HepG2 (cell line): ENCODE measurements around the gene CLDND2. TPM values are rescaled to one million over a fixed set of nuclear protein-coding genes. Genes with fewer than 3 reads are reported as not detected.

Experiments used
- ARNT2 ChIP-seq: sonication (generic); formaldehyde crosslinking; IDR thresholded peaks from 2 replicates; pipeline ENCODE4 v1.8.0; 2022; ENCODE audit warnings: mild to moderate bottlenecking, low read depth, missing genetic modification reagents, moderate library complexity
- EP300 ChIP-seq, 3 experiments: sonication (generic) in 1 of 3; formaldehyde crosslinking in 1 of 3; IDR thresholded peaks; 2 replicates each; pipeline versions ENCODE4 v1.5.1 to v1.6.1; 2011 to 2020; ENCODE audit warnings: low read depth in 2 of 3, low read length in 2 of 3, borderline replicate concordance in 1 of 3, improper control_type of control experiment in 1 of 3, mild to moderate bottlenecking in 1 of 3, missing genetic modification reagents in 1 of 3, moderate library complexity in 1 of 3
- FOXA1 ChIP-seq, 2 experiments: fragments of 450-650 bp in 1 of 2; sonication (generic) in 1 of 2; formaldehyde crosslinking in 1 of 2; IDR thresholded peaks; 2 replicates each; pipeline versions ENCODE4 v1.4.0 to v1.6.1; 2016 to 2020; ENCODE audit warnings: missing genetic modification reagents in 1 of 2
- HIVEP1 ChIP-seq: sonication (generic); formaldehyde crosslinking; IDR thresholded peaks from 2 replicates; pipeline ENCODE4 v1.4.0; 2020; ENCODE audit warnings: mild to moderate bottlenecking, missing genetic modification reagents
- KAT2B ChIP-seq: fragments of 150-350 bp; IDR thresholded peaks from 2 replicates; pipeline ENCODE4 v1.6.1; 2014; ENCODE audit warnings: low read depth, low read length, borderline replicate concordance
- KLF11 ChIP-seq: IDR thresholded peaks from 2 replicates; pipeline ENCODE4 v1.6.1; 2016; ENCODE audit warnings: missing compliant biosample characterization
- PRMT3 ChIP-seq: sonication (generic); formaldehyde crosslinking; IDR thresholded peaks from 2 replicates; pipeline ENCODE4 v1.8.1; 2022; ENCODE audit warnings: low read depth, mild to moderate bottlenecking, moderate library complexity, missing genetic modification reagents, borderline replicate concordance
- RXRA ChIP-seq: sonication (generic); formaldehyde crosslinking; IDR thresholded peaks from 2 replicates; pipeline ENCODE4 v1.5.1; 2020; ENCODE audit warnings: missing genetic modification reagents
- ZBTB7B ChIP-seq: sonication (generic); formaldehyde crosslinking; IDR thresholded peaks from 2 replicates; pipeline ENCODE4 v1.4.0; 2020; ENCODE audit warnings: missing genetic modification reagents
- ZNF136 ChIP-seq: sonication (generic); formaldehyde crosslinking; IDR thresholded peaks from 2 replicates; pipeline ENCODE4 v1.8.1; 2022; ENCODE audit warnings: low read depth, mild to moderate bottlenecking, moderate library complexity, missing genetic modification reagents
- ZNF335 ChIP-seq: sonication (generic); formaldehyde crosslinking; IDR thresholded peaks from 2 replicates; pipeline ENCODE4 v1.4.0; 2020; ENCODE audit warnings: missing genetic modification reagents
- ZNF598 ChIP-seq: sonication (generic); formaldehyde crosslinking; IDR thresholded peaks from 2 replicates; pipeline ENCODE4 v1.5.1; 2020; ENCODE audit warnings: mild to moderate bottlenecking, missing genetic modification reagents, borderline replicate concordance
- ZNF720 ChIP-seq: sonication (generic); formaldehyde crosslinking; IDR thresholded peaks from 2 replicates; pipeline ENCODE4 v1.4.0; 2020; ENCODE audit warnings: missing genetic modification reagents
- polyA plus RNA-seq, 8 experiments: library from polyadenylated mRNA; depleted of rRNA in 3 of 8; stranded (reverse) in 7 of 8; unstranded in 1 of 8; fragments of >200 nt; fragmentation: Illumina TruSeq in 4 of 8; extraction: Trizol in 4 of 8; gene quantifications; 2 replicates each; pipeline versions ENCODE4 v1.2.1 to v1.2.3, GENCODE V29; 2011 to 2016; ENCODE audit warnings: low read depth in 4 of 8, missing spikeins in 1 of 8, mixed read lengths in 1 of 8; ENCODE audit not compliant: insufficient read depth in 1 of 8
- total RNA-seq, 5 experiments: library from RNA; depleted of rRNA; stranded (reverse); fragments of >200 nt; fragmentation: Illumina TruSeq; extraction: Trizol; gene quantifications; 2 replicates each; pipeline ENCODE4 v1.2.3, GENCODE V29; 2016; ENCODE audit warnings: low read depth in 1 of 5
- TF ChIP-seq, protein P1 (sequence below): sonication (generic); formaldehyde crosslinking; IDR thresholded peaks from 2 replicates; pipeline ENCODE4 v1.5.0; 2020; ENCODE audit warnings: missing genetic modification reagents
- TF ChIP-seq, protein P2 (sequence below): sonication (generic); formaldehyde crosslinking; IDR thresholded peaks from 2 replicates; pipeline ENCODE4 v1.8.1; 2023; ENCODE audit warnings: mild to moderate bottlenecking, missing genetic modification reagents, borderline replicate concordance
- TF ChIP-seq, protein P3 (sequence below): sonication (generic); formaldehyde crosslinking; IDR thresholded peaks from 2 replicates; pipeline ENCODE4 v1.5.0; 2020; ENCODE audit warnings: mild to moderate bottlenecking, missing genetic modification reagents, borderline replicate concordance
- TF ChIP-seq, protein P4 (sequence below): sonication (generic); formaldehyde crosslinking; IDR thresholded peaks from 2 replicates; pipeline ENCODE4 v1.4.0; 2020; ENCODE audit warnings: missing genetic modification reagents
- TF ChIP-seq, protein P5 (sequence below): sonication (generic); formaldehyde crosslinking; IDR thresholded peaks from 2 replicates; pipeline ENCODE4 v1.8.0; 2022; ENCODE audit warnings: mild to moderate bottlenecking, missing genetic modification reagents, moderate library complexity
- TF ChIP-seq, protein P6 (sequence below): sonication (generic); formaldehyde crosslinking; IDR thresholded peaks from 2 replicates; pipeline ENCODE4 v1.8.1; 2023; ENCODE audit warnings: mild to moderate bottlenecking, moderate library complexity, missing genetic modification reagents

CLDND2 gene
- total and polyA plus RNA-seq, 2 of the 13 experiments (the other 11 are each of a cell fraction or from before 2014, with no cell fraction given) = 0.84 to 1.8 TPM

DNA sequence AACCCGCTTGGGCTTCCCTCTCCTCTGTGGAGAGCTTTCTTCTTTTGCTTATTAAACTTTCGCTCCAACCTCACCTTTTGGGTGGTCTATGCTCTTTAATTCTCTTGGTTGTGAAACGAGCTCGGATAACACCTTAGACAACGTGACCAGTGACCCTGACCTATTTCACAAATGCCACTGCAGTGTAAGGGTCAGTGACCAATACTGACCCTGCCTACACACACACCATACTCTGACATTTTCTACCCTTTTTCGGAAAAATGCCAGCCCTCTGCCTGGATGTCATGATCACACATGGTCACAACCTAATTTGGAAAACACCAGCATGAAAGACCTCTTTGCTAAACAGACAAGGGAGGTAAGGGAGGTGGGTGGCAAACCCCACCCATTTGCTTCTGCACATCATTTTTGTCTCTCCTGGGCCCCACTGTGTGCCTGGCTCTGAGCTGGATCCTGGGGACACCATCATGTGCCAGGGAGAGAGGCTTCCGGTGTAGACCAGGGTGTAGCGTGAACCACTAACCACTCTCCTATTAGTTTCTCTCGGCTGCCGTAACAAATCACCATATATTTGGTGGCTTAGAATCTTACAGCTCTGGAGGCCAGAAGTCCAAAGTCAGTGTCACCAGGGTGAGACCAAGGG, 12.5 kb downstream of the CLDND2 start (continued):
- TF ChIP-seq, protein P1, sequence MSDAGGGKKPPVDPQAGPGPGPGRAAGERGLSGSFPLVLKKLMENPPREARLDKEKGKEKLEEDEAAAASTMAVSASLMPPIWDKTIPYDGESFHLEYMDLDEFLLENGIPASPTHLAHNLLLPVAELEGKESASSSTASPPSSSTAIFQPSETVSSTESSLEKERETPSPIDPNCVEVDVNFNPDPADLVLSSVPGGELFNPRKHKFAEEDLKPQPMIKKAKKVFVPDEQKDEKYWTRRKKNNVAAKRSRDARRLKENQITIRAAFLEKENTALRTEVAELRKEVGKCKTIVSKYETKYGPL (CRISPR knock-in tag) = no peak
- no peak for TF ChIP-seq ARNT2 (CRISPR knock-in tag)
- TF ChIP-seq KAT2B = no peak
- TF ChIP-seq ZNF136 (CRISPR knock-in tag) = no peak
- TF ChIP-seq, protein P2, sequence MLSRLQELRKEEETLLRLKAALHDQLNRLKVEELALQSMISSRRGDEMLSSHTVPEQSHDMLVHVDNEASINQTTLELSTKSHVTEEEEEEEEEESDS (CRISPR knock-in tag) = no peak
- TF ChIP-seq, protein P3, sequence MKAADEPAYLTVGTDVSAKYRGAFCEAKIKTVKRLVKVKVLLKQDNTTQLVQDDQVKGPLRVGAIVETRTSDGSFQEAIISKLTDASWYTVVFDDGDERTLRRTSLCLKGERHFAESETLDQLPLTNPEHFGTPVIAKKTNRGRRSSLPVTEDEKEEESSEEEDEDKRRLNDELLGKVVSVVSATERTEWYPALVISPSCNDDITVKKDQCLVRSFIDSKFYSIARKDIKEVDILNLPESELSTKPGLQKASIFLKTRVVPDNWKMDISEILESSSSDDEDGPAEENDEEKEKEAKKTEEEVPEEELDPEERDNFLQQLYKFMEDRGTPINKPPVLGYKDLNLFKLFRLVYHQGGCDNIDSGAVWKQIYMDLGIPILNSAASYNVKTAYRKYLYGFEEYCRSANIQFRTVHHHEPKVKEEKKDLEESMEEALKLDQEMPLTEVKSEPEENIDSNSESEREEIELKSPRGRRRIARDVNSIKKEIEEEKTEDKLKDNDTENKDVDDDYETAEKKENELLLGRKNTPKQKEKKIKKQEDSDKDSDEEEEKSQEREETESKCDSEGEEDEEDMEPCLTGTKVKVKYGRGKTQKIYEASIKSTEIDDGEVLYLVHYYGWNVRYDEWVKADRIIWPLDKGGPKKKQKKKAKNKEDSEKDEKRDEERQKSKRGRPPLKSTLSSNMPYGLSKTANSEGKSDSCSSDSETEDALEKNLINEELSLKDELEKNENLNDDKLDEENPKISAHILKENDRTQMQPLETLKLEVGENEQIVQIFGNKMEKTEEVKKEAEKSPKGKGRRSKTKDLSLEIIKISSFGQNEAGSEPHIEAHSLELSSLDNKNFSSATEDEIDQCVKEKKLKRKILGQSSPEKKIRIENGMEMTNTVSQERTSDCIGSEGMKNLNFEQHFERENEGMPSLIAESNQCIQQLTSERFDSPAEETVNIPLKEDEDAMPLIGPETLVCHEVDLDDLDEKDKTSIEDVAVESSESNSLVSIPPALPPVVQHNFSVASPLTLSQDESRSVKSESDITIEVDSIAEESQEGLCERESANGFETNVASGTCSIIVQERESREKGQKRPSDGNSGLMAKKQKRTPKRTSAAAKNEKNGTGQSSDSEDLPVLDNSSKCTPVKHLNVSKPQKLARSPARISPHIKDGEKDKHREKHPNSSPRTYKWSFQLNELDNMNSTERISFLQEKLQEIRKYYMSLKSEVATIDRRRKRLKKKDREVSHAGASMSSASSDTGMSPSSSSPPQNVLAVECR (CRISPR knock-in tag) = peak; percentile 45; the same call in 1 of the 2 replicates
- TF ChIP-seq ZNF598 (CRISPR knock-in tag) = no peak; the same call in 1 of the 2 replicates
- TF ChIP-seq, protein P4, sequence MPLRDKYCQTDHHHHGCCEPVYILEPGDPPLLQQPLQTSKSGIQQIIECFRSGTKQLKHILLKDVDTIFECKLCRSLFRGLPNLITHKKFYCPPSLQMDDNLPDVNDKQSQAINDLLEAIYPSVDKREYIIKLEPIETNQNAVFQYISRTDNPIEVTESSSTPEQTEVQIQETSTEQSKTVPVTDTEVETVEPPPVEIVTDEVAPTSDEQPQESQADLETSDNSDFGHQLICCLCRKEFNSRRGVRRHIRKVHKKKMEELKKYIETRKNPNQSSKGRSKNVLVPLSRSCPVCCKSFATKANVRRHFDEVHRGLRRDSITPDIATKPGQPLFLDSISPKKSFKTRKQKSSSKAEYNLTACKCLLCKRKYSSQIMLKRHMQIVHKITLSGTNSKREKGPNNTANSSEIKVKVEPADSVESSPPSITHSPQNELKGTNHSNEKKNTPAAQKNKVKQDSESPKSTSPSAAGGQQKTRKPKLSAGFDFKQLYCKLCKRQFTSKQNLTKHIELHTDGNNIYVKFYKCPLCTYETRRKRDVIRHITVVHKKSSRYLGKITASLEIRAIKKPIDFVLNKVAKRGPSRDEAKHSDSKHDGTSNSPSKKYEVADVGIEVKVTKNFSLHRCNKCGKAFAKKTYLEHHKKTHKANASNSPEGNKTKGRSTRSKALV (CRISPR knock-in tag) = no peak
- TF ChIP-seq EP300 (IDR thresholded peaks at IDR 0.05; ENCODE audit: low read depth in 2 of 2, low read length in 2 of 2) = peak in 1 of 2 experiments; percentile 92; a peak in 2 of 4 replicates
- peak; percentile 76 for TF ChIP-seq EP300 (CRISPR knock-in tag; IDR thresholded peaks at IDR 0.05; ENCODE audit: borderline replicate concordance)
- peak; percentile 93; the same call in 1 of the 2 replicates for TF ChIP-seq RXRA (CRISPR knock-in tag)
- no peak for TF ChIP-seq ZNF720 (CRISPR knock-in tag)
- TF ChIP-seq, protein P5, sequence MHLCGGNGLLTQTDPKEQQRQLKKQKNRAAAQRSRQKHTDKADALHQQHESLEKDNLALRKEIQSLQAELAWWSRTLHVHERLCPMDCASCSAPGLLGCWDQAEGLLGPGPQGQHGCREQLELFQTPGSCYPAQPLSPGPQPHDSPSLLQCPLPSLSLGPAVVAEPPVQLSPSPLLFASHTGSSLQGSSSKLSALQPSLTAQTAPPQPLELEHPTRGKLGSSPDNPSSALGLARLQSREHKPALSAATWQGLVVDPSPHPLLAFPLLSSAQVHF (CRISPR knock-in tag) = no peak
- TF ChIP-seq FOXA1 (IDR thresholded peaks at IDR 0.05) = no peak
- TF ChIP-seq FOXA1 (CRISPR knock-in tag; IDR thresholded peaks at IDR 0.05) = peak; percentile 21; the same call in 1 of the 2 replicates
- peak; percentile 96 for TF ChIP-seq ZBTB7B
- no peak for TF ChIP-seq ZNF335
- no peak for TF ChIP-seq KLF11 (CRISPR knock-in tag)
- no peak for TF ChIP-seq PRMT3 (CRISPR knock-in tag)
- TF ChIP-seq, protein P6, sequence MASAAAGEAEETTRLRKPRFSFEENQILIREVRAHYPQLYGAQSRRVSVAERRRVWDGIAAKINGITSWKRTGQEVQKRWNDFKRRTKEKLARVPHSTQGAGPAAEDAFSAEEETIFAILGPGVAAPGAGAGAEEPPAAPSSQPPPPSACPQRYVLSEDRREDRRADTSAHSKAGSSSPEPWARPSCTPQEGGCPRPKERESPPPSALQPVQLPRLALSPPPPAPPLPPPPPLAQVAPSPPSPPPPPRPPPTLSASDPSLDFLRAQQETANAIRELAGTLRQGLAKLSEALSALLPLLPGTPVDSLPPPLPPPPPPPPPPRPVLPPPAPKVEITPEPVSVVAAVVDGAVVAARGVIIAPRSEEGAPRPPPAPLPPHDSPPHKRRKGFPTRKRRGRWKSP (CRISPR knock-in tag) = 0 out of 2 replicates have a peak, but pooled peaks have one; percentile 22
- TF ChIP-seq HIVEP1 (CRISPR knock-in tag) = no peak
